ACC112 (cell line): ENCODE data around the gene NPAS3.

ENCODE experiments used
- H2AFZ ChIP-seq: fragments of 200-600 bp; sonication (generic); one replicate; pipeline ENCODE4 v1.6.0; 2017; ENCODE audit warnings: antibody characterized with exemption, low read length; ENCODE audit not compliant: unreplicated experiment
- H3K27ac ChIP-seq: fragments of 200-600 bp; sonication (generic); 2 replicates; pipeline ENCODE4 v1.5.1; 2014; ENCODE audit warnings: low read depth, mild to moderate bottlenecking, antibody characterized with exemption, low read length, moderate library complexity
- H3K27me3 ChIP-seq: fragments of 200-600 bp; sonication (generic); 2 replicates; pipeline ENCODE4 v1.6.1; 2014; ENCODE audit warnings: mild to moderate bottlenecking, antibody characterized with exemption, low read length, moderate library complexity, mixed read lengths; ENCODE audit not compliant: insufficient read depth
- H3K36me3 ChIP-seq: fragments of 200-600 bp; sonication (generic); 2 replicates; pipeline ENCODE4 v1.6.1; 2016; ENCODE audit warnings: mild to moderate bottlenecking, antibody characterized with exemption, low read length, moderate library complexity, mixed read lengths; ENCODE audit not compliant: insufficient read depth
- H3K4me1 ChIP-seq: fragments of 200-600 bp; sonication (generic); one replicate; pipeline ENCODE4 v1.6.1; 2016; ENCODE audit warnings: low read length, mixed read lengths; ENCODE audit not compliant: insufficient read depth, unreplicated experiment, control insufficient read depth
- H3K4me3 ChIP-seq: fragments of 200-600 bp; sonication (generic); 2 replicates; pipeline ENCODE4 v1.5.1; 2014; ENCODE audit warnings: mild to moderate bottlenecking, low read depth, low read length
- H3K79me2 ChIP-seq: fragments of 200-600 bp; sonication (generic); one replicate; pipeline ENCODE4 v1.6.0; 2016; ENCODE audit warnings: low read length; ENCODE audit not compliant: control insufficient read depth, unreplicated experiment, insufficient read depth

NPAS3 gene

DNA sequence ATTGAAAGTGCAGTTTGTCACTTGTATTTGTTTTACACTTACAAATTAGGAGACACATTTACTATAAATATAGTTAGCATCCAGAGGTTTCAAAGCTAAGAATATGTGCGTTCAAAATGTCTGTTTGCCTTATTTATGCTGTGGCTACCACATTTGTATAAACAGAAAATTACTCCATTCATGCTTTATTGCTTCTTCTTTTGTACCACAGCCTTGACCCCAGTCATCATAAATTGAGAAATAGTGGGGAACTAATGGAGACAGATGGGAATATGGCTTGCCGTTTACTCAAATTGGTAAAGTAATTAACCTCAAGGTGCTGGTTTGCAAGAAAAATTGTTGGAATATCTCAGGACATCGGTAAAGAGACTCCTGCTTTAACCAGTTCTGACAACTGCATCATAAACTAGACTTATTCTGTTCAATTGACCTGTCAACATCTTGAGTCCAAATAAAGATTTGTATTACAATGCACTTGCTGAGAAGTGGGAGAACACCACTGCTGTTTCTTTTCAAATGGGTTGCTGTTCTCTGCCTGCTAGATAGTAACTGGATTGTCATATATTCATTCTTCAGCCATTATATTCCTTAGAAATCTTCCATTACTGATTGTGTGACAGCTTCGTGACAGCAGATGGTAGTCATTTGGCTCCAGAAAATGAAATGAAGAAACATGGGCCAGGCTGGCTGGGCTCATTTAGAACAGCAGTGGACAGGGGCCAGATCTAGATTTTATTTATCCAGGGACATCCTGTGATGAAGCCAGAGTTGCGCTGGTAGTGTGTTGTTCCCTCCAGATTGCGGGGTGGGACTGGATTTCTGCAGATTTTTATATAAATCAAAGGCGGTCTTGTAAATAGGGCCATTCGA lies 657.8 kb downstream of the NPAS3 start:
- H2AFZ ChIP-seq, result no peak overlapping the region
- no peak overlapping the region for H3K4me3 ChIP-seq
- H3K36me3 ChIP-seq, result no peaks in the 10 kb centered on the region
- no peaks in the 10 kb centered on the region for H3K79me2 ChIP-seq
- no peaks in the 10 kb centered on the region for H3K27me3 ChIP-seq
- peaks cover 11% of the 10 kb centered on the region for H3K4me1 ChIP-seq
- H3K27ac ChIP-seq, result no peak overlapping the region

DNA sequence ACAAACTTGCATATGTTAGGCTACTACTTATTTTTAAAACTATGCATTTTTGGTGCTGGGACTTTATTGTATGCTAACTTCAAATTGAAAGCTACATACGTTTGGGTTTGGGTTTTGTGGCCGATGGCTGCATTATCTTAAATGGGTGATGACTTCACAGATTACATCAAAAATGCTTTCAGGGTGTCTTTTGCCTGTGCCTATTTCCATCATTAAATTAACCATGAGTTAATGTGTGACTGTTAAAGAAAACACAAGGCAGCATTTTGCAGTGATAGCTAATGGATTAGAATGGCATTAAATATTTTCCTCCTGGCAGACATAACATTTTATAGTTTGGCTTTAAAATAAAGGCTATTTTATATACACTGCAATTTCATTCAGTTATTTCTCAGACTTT lies 659.9 kb downstream of the NPAS3 start:
- H3K27ac ChIP-seq, result no peak overlapping the region
- peaks cover 17% of the 10 kb centered on the region for H3K4me1 ChIP-seq
- no peaks in the 10 kb centered on the region for H3K36me3 ChIP-seq
- no peak overlapping the region for H2AFZ ChIP-seq
- H3K4me3 ChIP-seq, result no peak overlapping the region
- no peaks in the 10 kb centered on the region for H3K27me3 ChIP-seq
- H3K79me2 ChIP-seq, result no peaks in the 10 kb centered on the region

- Histone ChIP-seq H3K27me3 (no peaks in the 10 kb centered on the region), H2AFZ (no peak overlapping the region), H3K36me3 (no peaks in the 10 kb centered on the region), H3K4me3 (no peak overlapping the region), H3K4me1 (peaks cover 23% of the 10 kb centered on the region), H3K79me2 (no peaks in the 10 kb centered on the region), H3K27ac (no peak overlapping the region)
Measured at GRCh38 chr14:33602396-33602795, 663.7 kb downstream of the NPAS3 start.

- no peak overlapping the region for H3K27ac ChIP-seq
- no peaks in the 10 kb centered on the region for H3K36me3 ChIP-seq
- no peaks in the 10 kb centered on the region for H3K27me3 ChIP-seq
- H2AFZ ChIP-seq, result no peak overlapping the region
- no peak overlapping the region for H3K4me3 ChIP-seq
- peaks cover 30% of the 10 kb centered on the region for H3K4me1 ChIP-seq
- H3K79me2 ChIP-seq, result no peaks in the 10 kb centered on the region
Measured at GRCh38 chr14:33606591-33606990, 667.9 kb downstream of the NPAS3 start.

GRCh38 chr14:33609582-33609981 lies 670.9 kb downstream of the NPAS3 start:
- Histone ChIP-seq H3K4me1 (peaks cover 8% of the 10 kb centered on the region), H3K36me3 (no peaks in the 10 kb centered on the region), H2AFZ (no peak overlapping the region), H3K27ac (no peak overlapping the region), H3K4me3 (no peak overlapping the region), H3K27me3 (no peaks in the 10 kb centered on the region), H3K79me2 (no peaks in the 10 kb centered on the region)

GRCh38 chr14:33610121-33610520 lies 671.4 kb downstream of the NPAS3 start:
- Histone ChIP-seq H3K4me3 (no peak overlapping the region), H2AFZ (no peak overlapping the region), H3K4me1 (peaks cover 7% of the 10 kb centered on the region), H3K79me2 (no peaks in the 10 kb centered on the region), H3K36me3 (no peaks in the 10 kb centered on the region), H3K27ac (no peak overlapping the region), H3K27me3 (no peaks in the 10 kb centered on the region)

DNA sequence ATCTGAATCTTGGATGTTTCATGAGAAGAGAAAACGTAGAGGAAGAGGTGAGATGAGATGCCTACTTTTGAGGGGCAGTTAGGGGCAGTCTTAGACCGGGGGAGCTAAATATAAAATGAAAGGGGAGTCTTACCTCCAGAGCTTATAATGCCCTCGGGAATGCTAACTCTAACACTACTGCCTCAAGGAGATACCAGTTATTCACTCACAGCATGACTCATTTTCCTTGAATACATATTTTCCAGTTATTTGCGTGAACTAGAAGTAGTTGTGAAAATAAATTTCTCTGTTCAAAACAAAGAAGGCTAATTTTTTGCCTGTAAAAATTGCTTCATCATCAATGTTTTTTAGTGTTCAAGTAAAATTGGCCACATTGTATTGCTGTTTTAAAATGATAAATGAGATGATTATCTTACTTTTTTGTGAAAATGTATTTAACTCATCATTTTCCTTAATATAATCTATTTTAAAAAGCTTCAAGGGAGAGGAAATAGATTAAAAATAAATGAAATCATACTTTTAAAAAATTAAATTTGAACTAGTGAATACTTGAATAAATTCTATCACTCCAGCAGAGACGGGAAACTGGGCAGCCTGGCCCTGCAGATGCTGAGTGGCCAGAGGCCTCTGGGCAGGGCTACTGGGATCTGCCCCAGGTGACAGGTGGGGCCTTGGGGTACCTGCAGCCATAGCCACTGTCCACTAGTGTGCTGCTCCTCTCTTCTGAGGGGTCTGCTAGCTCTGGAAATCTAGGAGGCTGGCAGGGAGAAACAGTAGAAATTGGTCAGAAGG lies 672.9 kb downstream of the NPAS3 start:
- H3K36me3 ChIP-seq, result no peaks in the 10 kb centered on the region
- H3K27ac ChIP-seq, result 0 out of 2 replicates have a peak overlapping the region, but pooled peaks have one; percentile 7
- peaks cover 9% of the 10 kb centered on the region for H3K4me1 ChIP-seq
- H3K79me2 ChIP-seq, result no peaks in the 10 kb centered on the region
- H2AFZ ChIP-seq, result no peak overlapping the region
- H3K4me3 ChIP-seq, result no peak overlapping the region
- H3K27me3 ChIP-seq, result no peaks in the 10 kb centered on the region

DNA sequence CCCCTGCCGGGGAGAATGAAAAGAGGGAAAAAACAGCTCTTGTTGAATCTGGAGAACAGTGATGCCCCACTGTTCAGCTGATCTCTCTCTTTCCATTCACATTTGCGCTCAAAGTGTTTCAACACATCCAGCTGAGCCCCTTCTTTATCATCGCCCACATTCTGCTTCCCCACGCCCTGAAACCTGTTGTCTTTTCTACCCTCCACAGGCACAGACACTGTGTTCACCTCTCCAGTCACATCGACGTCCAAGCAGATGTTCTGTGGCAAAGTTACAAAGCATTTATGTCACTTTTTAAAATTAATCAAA lies 673.5 kb downstream of the NPAS3 start:
- no peaks in the 10 kb centered on the region for H3K27me3 ChIP-seq
- no peaks in the 10 kb centered on the region for H3K79me2 ChIP-seq
- H3K4me3 ChIP-seq, result no peak overlapping the region
- H3K36me3 ChIP-seq, result no peaks in the 10 kb centered on the region
- no peak overlapping the region for H3K27ac ChIP-seq
- H3K4me1 ChIP-seq, result peaks cover 15% of the 10 kb centered on the region
- H2AFZ ChIP-seq, result no peak overlapping the region

- Histone ChIP-seq H3K4me3 (peak overlapping the region; percentile 24; the same call in 1 of the 2 replicates), H2AFZ (no peak overlapping the region), H3K27ac (no peak overlapping the region), H3K27me3 (no peaks in the 10 kb centered on the region), H3K36me3 (no peaks in the 10 kb centered on the region), H3K79me2 (no peaks in the 10 kb centered on the region), H3K4me1 (peaks cover 14% of the 10 kb centered on the region)
Measured at GRCh38 chr14:33617154-33617553, 678.5 kb downstream of the NPAS3 start.

- no peak overlapping the region for H2AFZ ChIP-seq
- H3K4me3 ChIP-seq, result no peak overlapping the region
- H3K79me2 ChIP-seq, result no peaks in the 10 kb centered on the region
- H3K27ac ChIP-seq, result no peak overlapping the region
- H3K4me1 ChIP-seq, result peaks cover 14% of the 10 kb centered on the region
- H3K36me3 ChIP-seq, result no peaks in the 10 kb centered on the region
- no peaks in the 10 kb centered on the region for H3K27me3 ChIP-seq
Measured at GRCh38 chr14:33618361-33619105, 679.9 kb downstream of the NPAS3 start.
